Transverse colon (tissue), 4 donors: ENCODE results near the gene KLHL29.

Experiments used
- POLR2A ChIP-seq: fragments of 450-650 bp; IDR thresholded peaks from one replicate; pipeline ENCODE4 v1.6.1; 2016; ENCODE audit warnings: antibody characterized with exemption, mild to moderate bottlenecking, moderate library complexity
- POLR2AphosphoS5 ChIP-seq, 3 donors: sonication (generic); formaldehyde crosslinking; IDR thresholded peaks; one replicate each; pipeline ENCODE4 v1.6.1; 2016; ENCODE audit warnings: antibody characterized with exemption in 3 of 3
- TF ChIP-seq, protein P1 (sequence below), 5 experiments: fragments of 200-600 bp in 3 of 5; fragments of 450-650 bp in 2 of 5; sonication (generic) in 3 of 5; IDR thresholded peaks; 1 replicate in 2 of 5; 2 replicates in 3 of 5; pipeline ENCODE4 v1.5.1; 2016 to 2017; ENCODE audit warnings: antibody characterized with exemption in 5 of 5, inconsistent platforms in 3 of 5, mild to moderate bottlenecking in 2 of 5, moderate library complexity in 1 of 5

DNA sequence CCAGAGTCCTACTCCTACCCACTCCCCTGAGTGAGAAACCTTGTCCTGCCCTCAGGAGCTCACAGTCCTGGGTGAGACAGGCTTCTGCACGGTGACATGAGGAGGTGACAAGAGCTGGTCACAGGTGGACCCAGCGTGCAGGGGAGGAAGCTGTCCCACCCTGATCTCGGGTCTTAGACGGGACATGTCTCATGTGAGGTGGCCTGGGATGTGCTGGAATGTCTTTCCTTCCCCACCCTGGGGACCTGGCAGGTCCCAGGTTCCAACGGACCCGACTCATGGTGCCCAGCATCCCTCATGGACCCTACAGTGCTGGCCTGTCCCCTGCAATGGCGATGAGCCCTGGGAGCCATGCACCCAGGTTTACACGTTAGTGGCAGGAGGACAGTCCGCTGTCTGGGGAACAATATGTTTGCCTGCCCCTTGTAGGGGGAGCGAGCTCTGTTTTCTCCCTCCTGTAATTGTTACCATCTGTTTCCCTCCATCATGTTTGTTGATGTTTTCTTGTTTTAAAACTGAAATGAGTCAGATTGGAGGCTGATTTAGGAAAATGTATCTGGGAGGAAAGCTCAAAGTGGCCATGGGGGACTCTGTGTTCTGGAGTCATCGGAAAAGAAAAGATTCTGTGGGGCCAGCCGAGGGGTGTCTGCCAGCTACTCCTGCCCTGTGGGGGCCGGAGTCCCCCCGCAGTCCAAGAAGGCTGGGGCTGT, 238.1 kb downstream of the KLHL29 start:
- TF ChIP-seq, protein P1, sequence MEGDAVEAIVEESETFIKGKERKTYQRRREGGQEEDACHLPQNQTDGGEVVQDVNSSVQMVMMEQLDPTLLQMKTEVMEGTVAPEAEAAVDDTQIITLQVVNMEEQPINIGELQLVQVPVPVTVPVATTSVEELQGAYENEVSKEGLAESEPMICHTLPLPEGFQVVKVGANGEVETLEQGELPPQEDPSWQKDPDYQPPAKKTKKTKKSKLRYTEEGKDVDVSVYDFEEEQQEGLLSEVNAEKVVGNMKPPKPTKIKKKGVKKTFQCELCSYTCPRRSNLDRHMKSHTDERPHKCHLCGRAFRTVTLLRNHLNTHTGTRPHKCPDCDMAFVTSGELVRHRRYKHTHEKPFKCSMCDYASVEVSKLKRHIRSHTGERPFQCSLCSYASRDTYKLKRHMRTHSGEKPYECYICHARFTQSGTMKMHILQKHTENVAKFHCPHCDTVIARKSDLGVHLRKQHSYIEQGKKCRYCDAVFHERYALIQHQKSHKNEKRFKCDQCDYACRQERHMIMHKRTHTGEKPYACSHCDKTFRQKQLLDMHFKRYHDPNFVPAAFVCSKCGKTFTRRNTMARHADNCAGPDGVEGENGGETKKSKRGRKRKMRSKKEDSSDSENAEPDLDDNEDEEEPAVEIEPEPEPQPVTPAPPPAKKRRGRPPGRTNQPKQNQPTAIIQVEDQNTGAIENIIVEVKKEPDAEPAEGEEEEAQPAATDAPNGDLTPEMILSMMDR (IDR thresholded peaks at IDR 0.05), result no peak
- no peak for TF ChIP-seq POLR2A
- no peak for TF ChIP-seq POLR2AphosphoS5 (IDR thresholded peaks at IDR 0.05)
